Sigmoid colon (tissue), 4 donors: Measurements from ENCODE around the gene SEC14L1.

Source experiments
- CTCF ChIP-seq, 4 experiments: fragments of 450-650 bp in 3 of 4; fragments of 200-600 bp in 1 of 4; IDR thresholded peaks; one replicate each; pipeline ENCODE4 v1.5.1; 2016 to 2019; ENCODE audit warnings: antibody characterized with exemption in 4 of 4, mild to moderate bottlenecking in 3 of 4, moderate library complexity in 2 of 4
- EP300 ChIP-seq, 4 donors: sonication (generic); formaldehyde crosslinking; IDR thresholded peaks; one replicate each; pipeline ENCODE4 v1.6.1; 2017; ENCODE audit warnings: antibody characterized with exemption in 4 of 4

- TF ChIP-seq CTCF (IDR thresholded peaks at IDR 0.05) (no peak), EP300 (IDR thresholded peaks at IDR 0.05) (no peak)
These were observed 52.9 kb downstream of the SEC14L1 start for GRCh38 chr17:77193653-77194052.
